Measurements from ENCODE around the gene TLL2.

GRCh38 chr10:96465599-96465998 is 48.1 kb downstream of the TLL2 start:
- TF ChIP-seq POLR2AphosphoS5 (IDR thresholded peaks at IDR 0.05) (no peak), POLR2A (IDR thresholded peaks at IDR 0.05) (no peak)

Data from upper lobe of left lung (tissue), 4 donors.